SK-N-MC (cell line): ENCODE data around the gene SGTA.

Experiments
- EZH2 ChIP-seq: fragments of 200-600 bp; sonication (generic); IDR thresholded peaks from one replicate; pipeline ENCODE4 v1.6.1; 2017; ENCODE audit warnings: antibody characterized with exemption
- FOXP2 ChIP-seq: optimal IDR thresholded peaks from 2 replicates; pipeline ENCODE3; 2011; ENCODE audit warnings: mild to moderate bottlenecking, moderate library complexity; ENCODE audit not compliant: insufficient read depth; ENCODE audit errors: extremely low read length, control extremely low read depth
- POLR2AphosphoS5 ChIP-seq: IDR thresholded peaks from 2 replicates; pipeline ENCODE4 v1.6.1; 2012; ENCODE audit warnings: mild to moderate bottlenecking, low read depth, low read length, borderline replicate concordance

DNA sequence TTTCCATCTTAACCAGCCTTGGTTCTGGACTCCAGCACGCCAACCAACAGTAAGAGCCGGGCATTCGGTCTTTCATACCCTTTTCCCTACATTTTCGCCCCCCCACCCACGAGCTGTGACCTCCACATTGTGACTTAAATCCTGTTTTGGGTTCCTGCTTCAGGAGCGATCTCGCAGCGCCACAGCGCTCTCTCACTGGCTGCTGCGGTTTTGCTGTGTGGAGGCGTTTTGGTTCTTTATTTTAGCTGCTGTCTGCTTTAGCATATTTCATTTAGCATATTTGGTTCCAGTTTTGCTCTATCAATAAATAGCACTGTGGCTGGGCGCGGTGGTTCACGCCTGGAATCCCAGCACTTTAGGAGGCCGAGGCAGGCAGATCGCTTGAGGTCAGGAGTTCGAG is 23.7 kb downstream of the SGTA start:
- TF ChIP-seq POLR2AphosphoS5 (no peak), EZH2 (no peak), FOXP2 (no peak)
